HG02970 (cell line): ENCODE results near the gene TEX11.
"Not testable (repeated sequence)": the region's sequence is repeated elsewhere in the genome, so short reads cannot be mapped to it uniquely, and the experiment has no call there.

Source experiments
- ATAC-seq: cut with Tn5 transposase; IDR thresholded peaks from one replicate; pipeline ENCODE4 v1.9.1; 2021; ENCODE audit warnings: mild to moderate bottlenecking, moderate library complexity, moderate number of reproducible peaks; ENCODE audit not compliant: unreplicated experiment, low FRiP score

The TEX11 gene

GRCh38 chrX:70908541-70908940 lies at the start of gene TEX11:
Gene TEX11, minus strand, starts transcription at chrX:70908711. Its CDS starts 922 bp downstream, at chrX:70907789.
- ATAC-seq: no peak

- no peak for ATAC-seq
Observed at GRCh38 chrX:70954871-70955270, 46.4 kb upstream of the TEX11 start.

- no peak for ATAC-seq
Observed at GRCh38 chrX:70924294-70924911, 15.9 kb upstream of the TEX11 start.

GRCh38 chrX:70922774-70923473 lies 14.4 kb upstream of the TEX11 start:
- ATAC-seq: no peak

GRCh38 chrX:70921709-70922352 lies 13.3 kb upstream of the TEX11 start:
- no peak for ATAC-seq

- no peak for ATAC-seq
Observed at GRCh38 chrX:70916754-70917153, 8.2 kb upstream of the TEX11 start.

GRCh38 chrX:70907900-70908299 lies 611 bp downstream of the TEX11 start:
- ATAC-seq: no peak

- no peak for ATAC-seq
Observed at GRCh38 chrX:70901465-70901864, 7.0 kb downstream of the TEX11 start.

GRCh38 chrX:70890441-70890840 lies 18.1 kb downstream of the TEX11 start:
- not testable (repeated sequence) for ATAC-seq

GRCh38 chrX:70878902-70879301 lies 29.6 kb downstream of the TEX11 start:
- ATAC-seq: no peak

GRCh38 chrX:70852294-70852693 lies 56.2 kb downstream of the TEX11 start:
- no peak for ATAC-seq

GRCh38 chrX:70844081-70844480 lies 64.4 kb downstream of the TEX11 start:
- ATAC-seq: not testable (repeated sequence)

GRCh38 chrX:70843620-70844019 lies 64.9 kb downstream of the TEX11 start:
- not testable (repeated sequence) for ATAC-seq

GRCh38 chrX:70834589-70834988 lies 73.9 kb downstream of the TEX11 start:
- no peak for ATAC-seq

- no peak for ATAC-seq
Observed at GRCh38 chrX:70826715-70827114, 81.8 kb downstream of the TEX11 start.

GRCh38 chrX:70825366-70825765 lies 83.1 kb downstream of the TEX11 start:
- no peak for ATAC-seq

GRCh38 chrX:70808942-70809940 lies 99.3 kb downstream of the TEX11 start:
- ATAC-seq: no peak

GRCh38 chrX:70806081-70806480 lies 102.4 kb downstream of the TEX11 start:
- ATAC-seq: no peak

- ATAC-seq: not testable (repeated sequence)
Observed at GRCh38 chrX:70796742-70797141, 111.8 kb downstream of the TEX11 start.

- ATAC-seq: no peak
Observed at GRCh38 chrX:70774223-70774622, 134.3 kb downstream of the TEX11 start.
